NAMALWA (cell line): ENCODE data around the gene FSD1L.

Experiments used
- DNase-seq: peaks from one replicate; pipeline ENCODE4 v3.0.0-alpha.2; 2015; ENCODE audit warnings: low spot score

Gene FSD1L

DNA sequence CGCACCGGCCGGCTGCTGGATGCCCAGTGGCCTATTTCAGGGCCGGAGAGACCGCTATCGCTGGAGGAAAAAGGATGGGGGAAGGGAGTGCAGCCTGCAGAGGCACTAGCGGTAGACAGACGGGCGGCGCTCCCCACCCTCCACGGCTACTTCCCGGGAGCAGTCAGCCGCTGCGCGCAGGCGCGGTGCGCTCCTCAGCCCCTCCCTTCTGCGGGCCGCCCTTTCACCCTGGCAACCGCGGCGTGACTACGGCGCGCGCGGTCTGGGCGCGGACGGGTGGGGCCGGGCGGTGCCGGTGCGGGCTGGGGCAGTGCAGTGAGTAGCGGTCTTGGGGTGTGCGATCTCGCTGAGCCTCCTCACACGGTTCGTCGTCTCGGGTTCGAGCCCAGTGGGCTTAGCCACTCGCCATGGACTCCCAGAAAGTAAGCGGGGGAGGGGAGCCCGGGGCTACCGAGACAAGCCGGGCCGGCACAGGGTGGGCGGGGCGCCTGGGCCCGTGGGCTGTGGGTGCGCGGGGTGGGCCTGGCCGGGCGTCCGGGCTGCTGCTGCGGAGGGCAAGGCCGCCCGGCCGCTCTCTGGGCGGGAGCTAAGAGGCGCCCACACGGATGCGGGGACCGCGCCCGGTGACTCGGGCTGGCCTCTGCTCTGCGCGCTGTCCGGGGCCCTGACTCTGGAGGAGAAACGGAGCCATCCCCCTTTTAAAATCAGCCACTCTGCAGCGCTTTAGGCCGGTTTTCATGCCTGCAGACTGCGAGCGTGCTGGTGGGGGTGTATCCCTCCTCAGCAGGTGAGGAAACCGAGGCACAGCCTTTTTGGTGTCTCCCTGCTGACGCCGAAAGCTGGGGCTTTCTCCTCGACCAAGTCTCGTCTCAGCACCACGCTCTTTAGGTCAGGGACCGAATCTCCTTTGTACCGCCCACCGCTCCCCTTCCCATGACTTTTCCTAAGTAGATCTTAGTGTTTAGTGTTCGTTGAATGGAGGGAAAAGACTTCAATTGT, at the start of gene FSD1L:
FSD1L (plus strand) TSS at position 221 of the 999 bp plus-strand sequence; CDS start at position 408, 187 bp downstream.
- peak; percentile 92 for DNase-seq

DNA sequence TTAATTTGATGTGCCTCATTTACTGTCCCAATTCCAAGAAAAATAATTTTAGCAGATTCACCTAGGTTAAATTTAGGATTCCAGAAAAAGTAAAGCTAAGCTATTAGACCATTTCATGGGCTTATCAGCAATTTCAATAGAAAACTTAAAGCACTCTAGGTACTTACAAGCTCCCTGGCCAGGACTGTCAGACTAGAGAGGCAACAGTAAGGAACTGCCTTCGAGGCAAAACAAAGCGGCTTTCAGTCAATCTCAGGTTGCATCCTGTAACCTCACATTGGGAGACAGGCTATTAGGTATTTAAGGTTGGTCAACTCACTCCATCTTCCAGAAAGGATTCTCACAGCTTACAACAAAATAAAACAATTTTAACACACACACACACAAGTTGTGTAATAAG, 48.7 kb upstream of the FSD1L start:
- no peak for DNase-seq

- no peak for DNase-seq
Measured at GRCh38 chr9:105401651-105402050, 46.2 kb upstream of the FSD1L start.

DNA sequence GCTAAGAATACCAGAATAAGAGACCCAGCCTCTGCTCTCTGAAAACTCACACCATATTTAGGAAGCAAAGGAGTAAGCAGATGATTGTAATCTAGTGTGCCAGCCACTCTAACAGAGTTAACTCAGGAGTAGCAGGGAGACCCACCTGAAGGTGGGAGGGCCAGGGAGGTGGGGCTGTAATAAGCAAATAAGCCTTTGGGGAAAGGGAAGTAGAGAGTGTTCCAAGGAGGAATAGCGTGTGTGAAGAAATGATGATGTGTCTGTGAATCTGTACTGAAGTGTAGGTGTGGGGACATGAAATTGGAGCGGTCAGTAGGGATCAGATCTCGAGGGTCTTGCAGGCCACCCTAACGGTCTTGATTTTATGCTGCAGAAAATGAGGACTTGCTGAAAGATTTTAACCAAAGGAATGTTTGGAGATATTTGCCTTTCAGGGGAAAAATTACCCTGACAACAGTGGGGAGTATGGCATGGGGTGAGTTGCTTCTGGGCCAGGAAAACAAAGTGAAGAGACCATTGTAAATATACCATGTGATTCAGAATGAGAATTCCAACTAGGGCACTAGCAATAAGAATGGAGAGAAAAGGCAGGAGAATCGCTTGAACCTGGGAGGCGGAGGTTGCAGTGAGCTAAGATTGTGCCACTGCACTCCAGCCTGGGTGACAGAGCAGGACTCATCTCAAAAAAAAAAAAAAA, 44.1 kb upstream of the FSD1L start:
- DNase-seq: no peak

DNA sequence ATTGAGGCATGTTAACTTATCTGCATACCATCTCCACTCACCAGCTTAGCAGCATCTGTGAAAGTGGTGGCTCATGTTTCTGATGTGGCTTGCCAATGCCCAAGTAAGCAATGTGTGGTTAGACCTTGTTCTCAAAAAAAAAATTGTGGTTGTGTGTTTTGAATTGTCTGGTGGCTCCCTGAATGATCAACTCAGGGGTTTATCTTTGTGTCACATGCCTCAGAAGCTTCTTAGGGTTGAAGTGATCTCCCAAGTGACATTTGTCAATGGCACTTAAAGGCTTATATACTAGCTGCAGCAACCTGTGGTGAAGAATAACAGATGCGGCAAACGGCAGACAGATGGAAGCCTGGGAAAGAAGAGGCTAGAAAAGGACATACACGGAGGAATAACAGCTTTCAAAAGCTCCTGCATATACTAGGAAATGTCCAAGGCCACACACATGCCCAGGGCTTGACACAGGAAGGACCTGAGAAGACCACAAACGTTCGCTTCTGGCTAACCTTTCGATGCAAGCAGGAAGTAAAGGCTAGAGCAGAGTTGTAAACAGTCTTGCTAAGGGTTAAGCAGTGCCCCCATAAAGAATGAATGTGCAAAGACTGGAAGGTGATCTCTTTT, 42.2 kb upstream of the FSD1L start:
- DNase-seq: peak; percentile 69

DNA sequence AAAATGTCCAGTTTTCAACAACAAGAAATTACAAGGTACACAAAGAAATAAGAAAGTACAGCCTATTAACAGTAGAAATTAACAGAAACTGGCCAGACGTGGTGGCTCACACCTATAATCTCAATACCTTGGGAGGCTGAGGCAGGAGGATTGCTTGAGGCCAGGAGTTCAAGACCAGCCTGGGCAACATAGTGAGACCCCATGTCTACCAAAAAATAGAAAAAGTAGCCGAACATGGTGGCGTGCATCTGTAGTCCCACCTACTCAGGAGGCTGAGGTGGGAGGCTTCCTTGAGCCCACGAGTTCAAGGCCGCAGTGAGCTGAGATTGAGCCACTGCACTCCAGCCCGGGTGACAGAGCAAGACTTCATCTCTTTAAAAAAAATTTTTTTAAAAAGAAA, 41.5 kb upstream of the FSD1L start:
- DNase-seq: no peak

DNA sequence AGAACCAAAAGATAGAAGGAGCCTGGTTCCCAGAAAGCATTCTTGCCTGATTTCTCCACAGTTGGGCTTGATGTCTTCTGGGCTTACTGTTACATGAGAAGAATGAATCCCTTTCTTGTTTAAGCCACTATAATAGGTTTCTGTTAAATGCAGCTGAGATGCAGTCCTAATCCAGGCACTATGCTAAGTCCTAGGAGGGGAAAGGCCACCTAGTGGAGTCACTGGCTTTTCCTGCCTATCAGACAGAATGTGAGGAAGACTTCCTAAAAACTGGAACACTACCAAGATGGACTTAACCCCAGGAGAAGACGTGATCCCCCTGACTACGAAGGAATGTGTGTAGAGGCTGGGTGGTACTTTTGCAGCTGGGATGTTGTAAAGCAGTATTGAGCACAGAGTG, 34.3 kb upstream of the FSD1L start:
- no peak for DNase-seq

DNA sequence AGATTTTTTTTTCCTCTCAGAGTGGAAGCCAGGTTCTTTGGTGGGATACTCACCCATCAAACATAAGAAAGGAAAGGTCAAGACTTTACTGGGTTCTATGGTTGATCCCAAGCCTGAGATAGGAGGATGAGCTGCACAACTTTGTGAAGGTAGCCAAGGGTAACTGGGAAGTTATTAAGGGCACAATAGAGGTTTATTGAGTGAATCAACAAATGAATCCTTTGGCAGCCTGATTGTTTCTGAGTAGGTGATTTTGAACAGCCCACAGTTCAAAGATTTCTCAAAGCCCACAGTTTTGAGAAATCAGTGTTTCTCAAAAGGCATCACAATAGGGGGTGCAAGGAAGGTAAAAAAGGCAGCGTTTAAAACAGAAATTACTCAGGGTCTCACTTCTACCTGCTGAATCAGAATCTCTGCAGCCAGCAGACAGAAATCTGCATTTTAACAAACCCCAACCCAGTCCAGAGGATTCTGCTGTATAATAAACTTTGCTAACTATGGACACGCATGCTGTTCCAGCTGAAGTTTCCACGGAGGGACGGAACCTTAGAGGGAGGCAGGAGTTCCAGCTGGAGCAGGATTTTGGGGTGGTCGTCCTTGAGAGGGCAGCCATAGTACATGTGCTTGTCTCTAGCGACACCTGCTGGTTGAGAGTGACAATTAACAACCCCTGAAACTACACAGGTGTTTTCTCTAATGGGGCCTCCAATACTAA, 32.7 kb upstream of the FSD1L start:
- DNase-seq: peak; percentile 82

GRCh38 chr9:105415662-105415980, 32.2 kb upstream of the FSD1L start:
- no peak for DNase-seq

DNA sequence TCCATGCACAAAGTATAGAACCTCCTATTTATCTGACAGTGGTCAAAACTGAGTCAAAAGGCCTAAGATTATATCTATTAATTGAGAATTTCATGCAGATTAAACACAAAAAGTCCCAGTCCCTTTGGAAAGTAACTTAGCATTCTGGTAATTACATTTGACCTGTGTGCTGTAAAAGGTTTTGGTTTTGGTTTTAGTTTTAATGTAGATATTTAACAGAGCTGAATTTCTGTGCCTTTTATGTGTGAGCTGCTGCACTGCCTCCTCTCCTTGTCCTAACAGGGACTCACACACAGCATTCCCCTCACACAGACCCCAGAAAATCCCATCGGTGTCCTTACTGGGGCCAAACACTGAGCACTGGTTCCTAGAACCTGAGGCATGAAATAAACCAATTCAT, 31.0 kb upstream of the FSD1L start:
- no peak for DNase-seq

- no peak for DNase-seq
Measured at GRCh38 chr9:105418588-105419500, 29.0 kb upstream of the FSD1L start.

DNA sequence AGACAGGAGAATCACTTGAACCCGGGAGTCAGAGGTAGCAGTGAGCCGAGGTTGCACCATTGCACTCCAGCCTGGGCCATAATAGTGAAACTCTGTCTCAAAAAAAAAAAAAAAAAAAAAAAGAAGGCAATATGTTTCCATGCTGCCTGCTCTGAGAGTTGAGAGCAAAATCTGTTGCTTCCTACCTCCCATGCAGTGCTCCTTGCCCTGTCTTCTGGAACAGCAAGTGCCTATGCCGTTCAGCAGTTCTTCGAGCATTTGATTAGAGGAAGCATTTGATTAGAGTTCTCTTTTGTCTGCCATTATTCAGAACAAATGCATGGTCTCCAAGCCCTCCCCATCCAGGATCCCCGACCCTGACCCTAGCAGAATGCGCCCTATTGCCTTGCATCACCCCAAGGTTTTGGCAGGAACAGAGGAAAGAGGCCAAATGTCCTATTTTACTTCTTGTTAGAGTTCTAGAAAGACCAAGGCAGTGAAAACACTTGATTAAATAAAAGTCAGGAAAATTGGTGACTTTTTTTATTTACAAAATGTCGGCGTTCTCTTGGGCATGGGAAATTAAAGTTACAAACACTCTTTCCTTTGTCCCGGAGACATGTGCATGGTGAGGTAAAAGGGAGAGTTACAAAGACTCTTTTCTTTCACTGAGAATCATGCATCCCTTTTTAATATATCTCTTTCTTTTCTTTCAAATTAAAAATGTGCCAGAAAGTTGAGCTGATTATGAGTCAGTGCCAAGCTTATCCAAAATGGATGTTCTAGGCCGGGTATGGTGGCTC, 27.8 kb upstream of the FSD1L start:
- no peak for DNase-seq

DNA sequence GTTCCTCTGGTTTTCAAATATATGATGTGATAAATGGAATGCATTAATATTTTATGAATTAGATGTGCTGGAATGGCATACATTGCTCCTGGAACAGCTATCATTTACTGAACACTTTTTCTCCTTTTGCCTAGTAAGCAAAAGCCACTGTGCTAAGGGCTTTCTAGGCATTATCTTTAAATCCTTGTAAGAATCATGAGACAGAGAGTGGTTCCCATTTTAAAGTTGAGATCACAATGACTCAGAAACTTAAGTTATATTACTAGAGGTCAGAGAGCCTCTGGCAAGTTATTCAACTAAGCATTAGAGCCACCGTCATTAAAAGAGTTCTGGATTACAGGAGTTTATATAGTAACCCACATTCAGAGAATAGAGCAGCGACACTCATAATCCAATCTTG, 26.7 kb upstream of the FSD1L start:
- no peak for DNase-seq

GRCh38 chr9:105421864-105422263, 26.0 kb upstream of the FSD1L start:
- DNase-seq: no peak

DNA sequence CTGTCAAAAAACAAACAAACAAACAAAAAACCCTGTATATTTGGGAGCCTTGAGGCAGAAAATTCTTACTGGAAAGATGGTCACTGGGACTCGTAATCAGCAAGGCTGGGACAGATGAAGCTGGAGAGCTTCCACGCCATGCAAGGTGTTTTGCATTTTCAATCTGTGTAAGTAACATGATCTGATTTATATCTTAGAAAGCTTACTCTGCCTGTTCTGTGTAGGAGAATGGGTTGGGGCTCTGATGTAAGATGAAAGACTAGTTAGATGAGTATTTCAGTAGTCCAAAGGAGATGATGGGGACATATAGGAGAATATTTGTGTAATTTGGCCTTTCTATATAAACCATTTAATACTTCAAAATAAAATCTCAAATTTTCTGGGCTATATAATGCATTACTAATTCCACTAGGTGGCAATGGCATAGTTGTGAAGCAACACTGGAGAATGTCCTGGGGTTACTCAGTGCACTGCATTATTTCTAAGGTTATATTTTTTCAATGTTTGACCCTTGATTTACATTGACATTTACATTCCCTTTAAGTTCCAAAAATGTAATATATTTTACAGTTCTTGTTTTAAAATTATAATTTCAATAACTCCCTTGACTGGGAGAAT, 21.9 kb upstream of the FSD1L start:
- peak; percentile 52 for DNase-seq

- DNase-seq: no peak
Measured at GRCh38 chr9:105426657-105427056, 21.2 kb upstream of the FSD1L start.

- no peak for DNase-seq
Measured at GRCh38 chr9:105431424-105432246, 16.2 kb upstream of the FSD1L start.

- DNase-seq: no peak
Measured at GRCh38 chr9:105432247-105432842, 15.5 kb upstream of the FSD1L start.

DNA sequence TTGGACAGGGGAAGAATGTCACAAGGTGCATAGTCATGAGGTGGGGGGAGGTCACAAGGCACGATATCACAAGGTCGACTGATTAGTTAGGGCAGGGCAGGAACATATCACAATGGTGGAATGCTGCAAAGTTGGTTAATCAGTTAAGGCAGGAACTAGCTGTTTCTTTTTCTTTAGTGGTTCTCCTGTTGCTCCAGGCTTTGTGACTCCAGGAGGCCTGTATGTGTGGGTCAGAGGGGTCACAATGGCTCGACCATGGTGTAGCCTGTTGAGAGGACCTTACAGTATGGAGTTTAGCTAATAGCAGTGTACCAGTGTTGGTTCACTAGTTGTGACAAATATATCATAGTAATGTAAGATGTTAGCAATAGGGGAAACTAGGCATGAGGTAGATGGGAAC, 12.4 kb upstream of the FSD1L start:
- DNase-seq: no peak
